Testis (tissue), 3 donors: ENCODE data around the gene AK9. TPM values are rescaled to one million over a fixed set of nuclear protein-coding genes. Genes with fewer than 3 reads are reported as not detected.
"Not testable (repeated sequence)": the region's sequence is repeated elsewhere in the genome, so short reads cannot be mapped to it uniquely, and the experiment has no call there.

Source experiments
- DNase-seq: peaks from one replicate; pipeline ENCODE4 v3.0.0-alpha.2; 2019
- H3K27ac ChIP-seq, 2 donors: fragments of 200-600 bp; sonication (generic); one replicate each; pipeline ENCODE4 v1.5.1; 2019
- H3K27me3 ChIP-seq: fragments of 200-600 bp; sonication (generic); one replicate; pipeline ENCODE4 v1.5.1; 2019
- H3K36me3 ChIP-seq: fragments of 200-600 bp; sonication (generic); one replicate; pipeline ENCODE4 v1.5.1; 2017; ENCODE audit warnings: low read depth; ENCODE audit errors: missing control alignments
- H3K4me1 ChIP-seq: fragments of 200-600 bp; sonication (generic); one replicate; pipeline ENCODE4 v1.5.1; 2019
- H3K4me3 ChIP-seq, 2 donors: fragments of 200-600 bp; sonication (generic); one replicate each; pipeline ENCODE4 v1.5.1; 2017 to 2019
- H3K9me3 ChIP-seq: fragments of 200-600 bp; sonication (generic); one replicate; pipeline ENCODE4 v1.5.1; 2017
- CTCF ChIP-seq, 3 experiments: fragments of 450-650 bp in 2 of 3; fragments of 200-600 bp in 1 of 3; sonication (generic) in 1 of 3; IDR thresholded peaks; one replicate each; pipeline ENCODE4 v1.5.1; 2016 to 2019; ENCODE audit warnings: antibody characterized with exemption in 3 of 3, mild to moderate bottlenecking in 2 of 3, moderate library complexity in 1 of 3
- POLR2A ChIP-seq: fragments of 450-650 bp; IDR thresholded peaks from one replicate; pipeline ENCODE4 v1.6.1; 2017; ENCODE audit warnings: antibody characterized with exemption, mild to moderate bottlenecking, moderate library complexity
- WGBS, 2 donors: methylation state at CpG; one replicate each; pipeline ENCODE4 v1.1.5; 2018; 5-methylcytosine and 5-hydroxymethylcytosine counted together
- intact Hi-C: fragments of 100-400 bp; cut with DNase I; formaldehyde crosslinking; loops from one replicate; pipeline ENCODE4 v1.15.1; 2023; ENCODE audit warnings: low total_unique reads
- polyA plus RNA-seq: library from polyadenylated mRNA; stranded (reverse); fragments of 350-450 nt; fragmentation: Illumina TruSeq; extraction: RNeasy Lipid Tissue Mini Kit (QIAGEN cat#74804); gene quantifications from one replicate; pipeline ENCODE4 v1.2.3, GENCODE V29; 2014; ENCODE audit warnings: low read depth, low replicate concordance; ENCODE audit not compliant: insufficient read depth
- total RNA-seq, 2 donors: library from RNA; depleted of rRNA; stranded (reverse); fragments of >200 nt; gene quantifications; one replicate each; pipeline ENCODE4 v1.2.3, GENCODE V29; 2016

AK9 gene
- total and polyA plus RNA-seq, 3 donors from 2014 or later: 15.2 to 49.4 (median 33.6) TPM

- Histone ChIP-seq H3K4me1 (no peaks in the 10 kb centered on the region), H3K27ac (no peak overlapping the region), H3K36me3 (no peaks in the 10 kb centered on the region), H3K4me3 (no peak overlapping the region), H3K27me3 (no peaks in the 10 kb centered on the region), H3K9me3 (no peaks in the 10 kb centered on the region)
- WGBS, 2 donors: 85 to 88% methylated on average over 2 of the region's 2 CpGs
- DNase-seq: no peak
- TF ChIP-seq CTCF (IDR thresholded peaks at IDR 0.05) (no peak), POLR2A (no peak)
- intact Hi-C loops: no loop called here
Measured at GRCh38 chr6:109579361-109579760, 111.6 kb downstream of the AK9 start.

- H3K9me3 ChIP-seq, H3K4me3 ChIP-seq, H3K27ac ChIP-seq, H3K4me1 ChIP-seq, H3K27me3 ChIP-seq, DNase-seq, intact Hi-C loops, H3K36me3 ChIP-seq: not testable (repeated sequence)
- 90% methylated on average over 2 of the region's 2 CpGs for WGBS, 2 donors
Measured at GRCh38 chr6:109569901-109570300, 121.1 kb downstream of the AK9 start.

DNA sequence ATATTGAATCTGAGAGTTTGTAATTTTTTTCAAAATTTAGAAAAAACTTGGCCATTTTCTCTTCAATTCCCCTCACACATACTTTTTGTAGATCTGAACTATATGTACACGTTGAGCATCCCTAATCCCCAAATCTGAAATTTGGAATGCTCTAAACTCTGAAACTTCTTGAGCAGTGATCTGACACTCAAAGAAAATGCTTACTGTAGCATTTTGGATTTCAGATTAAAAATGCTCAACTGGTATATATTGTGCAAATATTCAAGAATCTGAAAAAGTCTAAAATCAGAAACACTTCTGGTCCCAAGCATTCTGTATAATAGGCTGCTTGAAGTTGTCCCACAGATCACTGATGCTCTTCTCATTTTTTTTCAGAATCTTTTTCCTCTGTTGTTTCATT is 129.2 kb downstream of the AK9 start:
- H3K4me3 ChIP-seq: no peak overlapping the region
- no peak for DNase-seq
- no peak for TF ChIP-seq CTCF (IDR thresholded peaks at IDR 0.05)
- no peak for TF ChIP-seq POLR2A
- H3K27ac ChIP-seq: no peak overlapping the region
- intact Hi-C loops: no loop called here
- WGBS, 2 donors: 88 to 96% methylated on average over 1 of the region's 1 CpG
- no peaks in the 10 kb centered on the region for H3K9me3 ChIP-seq
- H3K27me3 ChIP-seq: no peaks in the 10 kb centered on the region
- H3K4me1 ChIP-seq: no peaks in the 10 kb centered on the region
- H3K36me3 ChIP-seq: no peaks in the 10 kb centered on the region

DNA sequence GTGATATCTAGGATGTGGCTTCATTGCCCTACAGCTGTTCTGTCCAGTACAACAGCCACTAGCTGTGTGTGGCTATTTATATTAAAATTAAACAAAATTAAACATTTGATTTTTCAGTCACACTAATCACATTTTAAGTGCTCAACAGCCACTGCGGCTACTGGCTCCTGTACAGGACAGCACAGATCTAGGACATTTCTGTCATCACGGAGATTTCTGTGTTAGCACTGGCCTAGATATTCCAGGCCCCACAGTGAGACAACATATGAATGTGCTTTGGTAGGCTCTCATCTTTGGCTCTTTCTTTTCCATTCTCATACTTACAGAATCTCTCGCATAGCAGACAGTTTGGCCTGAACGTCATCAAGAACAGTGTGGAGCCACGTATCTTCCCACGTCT is 159.6 kb downstream of the AK9 start:
- no peaks in the 10 kb centered on the region for H3K9me3 ChIP-seq
- TF ChIP-seq POLR2A: no peak
- no peak for TF ChIP-seq CTCF (IDR thresholded peaks at IDR 0.05)
- WGBS, 2 donors: 68 to 72% methylated on average over 6 of the region's 6 CpGs

GRCh38 chr6:109527989-109528388 is 163.0 kb downstream of the AK9 start:
- Histone ChIP-seq H3K27me3 (no peaks in the 10 kb centered on the region), H3K9me3 (no peaks in the 10 kb centered on the region), H3K4me3 (no peak overlapping the region), H3K36me3 (no peaks in the 10 kb centered on the region), H3K27ac (no peak overlapping the region), H3K4me1 (no peaks in the 10 kb centered on the region)
- intact Hi-C loops: no loop called here
- TF ChIP-seq POLR2A: no peak
- TF ChIP-seq CTCF (IDR thresholded peaks at IDR 0.05): no peak
- DNase-seq: no peak
- WGBS, 2 donors: 81 to 95% methylated on average over 3 of the region's 3 CpGs

More for the DNA sequence above, 159.6 kb downstream of the AK9 start:
- DNase-seq: no peak
- Histone ChIP-seq H3K36me3 (no peaks in the 10 kb centered on the region), H3K4me1 (no peaks in the 10 kb centered on the region), H3K4me3 (no peak overlapping the region), H3K27ac (no peak overlapping the region), H3K27me3 (no peaks in the 10 kb centered on the region)
- intact Hi-C loops: no loop called here
